Upper lobe of left lung (tissue), 6 donors: Measurements from ENCODE around the gene SDK1. TPM values are rescaled to one million over a fixed set of nuclear protein-coding genes. Genes with fewer than 3 reads are reported as not detected.

Experiments used
- ATAC-seq, 2 donors: fragments of 200-7000 bp; cut with Tn5 transposase; one replicate each; pipeline ENCODE4 v1.9.1; 2022; ENCODE audit warnings: mild to moderate bottlenecking in 2 of 2, moderate library complexity in 2 of 2; ENCODE audit not compliant: low FRiP score in 2 of 2
- DNase-seq, 2 donors: peaks; one replicate each; pipeline ENCODE4 v3.0.0-alpha.2; 2019 to 2020
- H3K27ac ChIP-seq, 4 donors: fragments of 200-600 bp; sonication (generic); one replicate each; pipeline ENCODE4 v1.5.1; 2016 to 2019
- H3K27me3 ChIP-seq, 4 donors: fragments of 200-600 bp; sonication (generic); one replicate each; pipeline ENCODE4 v1.5.1; 2017 to 2019
- H3K36me3 ChIP-seq, 4 donors: fragments of 200-600 bp; sonication (generic); one replicate each; pipeline ENCODE4 v1.5.1; 2016 to 2019
- H3K4me1 ChIP-seq, 4 donors: fragments of 200-600 bp; sonication (generic); one replicate each; pipeline ENCODE4 v1.5.1; 2018 to 2019
- H3K4me3 ChIP-seq, 4 donors: fragments of 200-600 bp; sonication (generic); one replicate each; pipeline ENCODE4 v1.5.1; 2017 to 2019; ENCODE audit warnings: mild to moderate bottlenecking in 2 of 4, moderate library complexity in 1 of 4
- H3K9me3 ChIP-seq, 4 donors: fragments of 200-600 bp; sonication (generic); one replicate each; pipeline ENCODE4 v1.5.1; 2018 to 2019
- EP300 ChIP-seq, 4 donors: sonication (generic); formaldehyde crosslinking; IDR thresholded peaks; one replicate each; pipeline ENCODE4 v1.5.1; 2017; ENCODE audit warnings: antibody characterized with exemption in 4 of 4, control low read depth in 2 of 4
- POLR2A ChIP-seq, 4 donors: fragments of 450-650 bp; IDR thresholded peaks; one replicate each; pipeline ENCODE4 v1.5.1; 2016 to 2017; ENCODE audit warnings: antibody characterized with exemption in 4 of 4, mild to moderate bottlenecking in 2 of 4
- POLR2AphosphoS5 ChIP-seq, 2 donors: sonication (generic); formaldehyde crosslinking; IDR thresholded peaks; one replicate each; pipeline ENCODE4 v1.5.1; 2017; ENCODE audit warnings: antibody characterized with exemption in 2 of 2
- WGBS, 2 donors: methylation state at CpG; one replicate each; pipeline ENCODE4 v1.1.5; 2017 to 2018; 5-methylcytosine and 5-hydroxymethylcytosine counted together
- total RNA-seq, 6 donors: library from RNA; depleted of rRNA in 4 of 6; stranded (reverse); fragments of >200 nt in 4 of 6; gene quantifications; one replicate each; pipeline versions ENCODE4 v1.1.0 to v1.2.1, GENCODE V29; 2016 to 2021
- TF ChIP-seq, protein P1 (sequence below), 6 experiments: fragments of 450-650 bp in 4 of 6; fragments of 200-600 bp in 2 of 6; sonication (generic) in 2 of 6; IDR thresholded peaks; one replicate each; pipeline ENCODE4 v1.5.1; 2016 to 2019; ENCODE audit warnings: antibody characterized with exemption in 6 of 6
- donor health status: DM: no; HTN: no; CAD: no; lungs with moderate emphysema.
- donor health status: DM: no; HTN: yes; CAD: no; lungs with severe emphysema.

Gene SDK1
- total RNA-seq, 6 donors from 2014 or later: 9.3 to 90.1 (median 11.8) TPM

DNA sequence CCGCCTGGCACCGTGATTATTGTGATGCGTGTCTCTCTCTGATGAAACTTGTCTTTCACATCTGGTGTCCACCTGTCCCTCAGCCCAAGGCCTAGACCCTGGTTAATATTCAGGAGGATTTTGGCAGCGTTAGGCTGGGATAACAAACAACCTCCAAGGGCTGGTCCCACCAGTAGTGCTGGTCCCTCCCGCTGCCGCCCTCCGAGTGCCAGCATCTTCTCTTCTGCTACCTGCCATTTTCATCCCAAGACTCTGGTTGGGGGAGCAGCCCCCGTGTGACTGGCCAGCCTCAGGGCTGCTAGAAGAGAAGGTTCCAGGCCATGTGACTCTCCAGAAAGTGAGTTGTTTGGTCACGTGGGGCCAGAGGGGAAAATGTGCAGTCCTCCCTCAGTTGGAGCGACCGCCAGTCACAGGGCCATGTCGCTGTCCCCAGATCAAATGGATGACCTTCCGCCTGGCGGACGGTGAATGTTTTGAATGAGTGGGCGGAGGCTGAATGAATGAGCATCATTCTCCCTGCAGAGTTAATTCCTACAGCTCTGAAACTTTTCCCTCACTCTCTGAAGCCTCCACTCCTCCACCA is 901.2 kb downstream of the SDK1 start:
- DNase-seq: no peak
- Histone ChIP-seq H3K4me3 (no peak overlapping the region), H3K27me3 (no peaks in the 10 kb centered on the region), H3K9me3 (no peaks in the 10 kb centered on the region), H3K27ac (no peak overlapping the region), H3K4me1 (no peaks in the 10 kb centered on the region), H3K36me3 (no peaks in the 10 kb centered on the region)
- 88% methylated on average over 12 to 16 of the region's 16 CpGs for WGBS, 2 donors
- no peak for ATAC-seq
- TF ChIP-seq, protein P1, sequence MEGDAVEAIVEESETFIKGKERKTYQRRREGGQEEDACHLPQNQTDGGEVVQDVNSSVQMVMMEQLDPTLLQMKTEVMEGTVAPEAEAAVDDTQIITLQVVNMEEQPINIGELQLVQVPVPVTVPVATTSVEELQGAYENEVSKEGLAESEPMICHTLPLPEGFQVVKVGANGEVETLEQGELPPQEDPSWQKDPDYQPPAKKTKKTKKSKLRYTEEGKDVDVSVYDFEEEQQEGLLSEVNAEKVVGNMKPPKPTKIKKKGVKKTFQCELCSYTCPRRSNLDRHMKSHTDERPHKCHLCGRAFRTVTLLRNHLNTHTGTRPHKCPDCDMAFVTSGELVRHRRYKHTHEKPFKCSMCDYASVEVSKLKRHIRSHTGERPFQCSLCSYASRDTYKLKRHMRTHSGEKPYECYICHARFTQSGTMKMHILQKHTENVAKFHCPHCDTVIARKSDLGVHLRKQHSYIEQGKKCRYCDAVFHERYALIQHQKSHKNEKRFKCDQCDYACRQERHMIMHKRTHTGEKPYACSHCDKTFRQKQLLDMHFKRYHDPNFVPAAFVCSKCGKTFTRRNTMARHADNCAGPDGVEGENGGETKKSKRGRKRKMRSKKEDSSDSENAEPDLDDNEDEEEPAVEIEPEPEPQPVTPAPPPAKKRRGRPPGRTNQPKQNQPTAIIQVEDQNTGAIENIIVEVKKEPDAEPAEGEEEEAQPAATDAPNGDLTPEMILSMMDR (IDR thresholded peaks at IDR 0.05): no peak
- no peak for TF ChIP-seq POLR2AphosphoS5 (IDR thresholded peaks at IDR 0.05)
- TF ChIP-seq EP300 (IDR thresholded peaks at IDR 0.05): no peak
- TF ChIP-seq POLR2A (IDR thresholded peaks at IDR 0.05): no peak

DNA sequence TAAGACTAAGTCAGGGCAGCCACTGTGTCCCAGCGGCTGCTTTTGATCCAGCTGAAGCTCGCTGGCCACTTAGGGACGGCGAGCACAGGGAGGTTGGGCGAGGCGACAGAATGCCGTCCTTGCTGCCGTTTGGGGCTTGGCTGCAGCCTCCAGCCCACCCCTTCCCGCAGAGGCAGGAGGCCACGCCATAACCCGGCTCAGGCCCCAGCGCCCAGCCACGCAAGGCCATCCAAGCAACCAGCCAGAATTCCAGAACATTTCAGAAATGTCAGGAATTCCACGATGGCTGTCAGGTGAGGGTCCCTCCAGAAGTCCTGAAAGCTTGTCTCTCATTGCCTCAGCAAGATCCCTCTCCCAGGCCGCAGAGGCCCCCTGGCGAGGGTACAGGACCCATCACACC is 901.9 kb downstream of the SDK1 start:
- DNase-seq: no peak
- Histone ChIP-seq H3K27ac (no peak overlapping the region), H3K4me1 (no peaks in the 10 kb centered on the region), H3K4me3 (no peak overlapping the region), H3K36me3 (no peaks in the 10 kb centered on the region), H3K9me3 (no peaks in the 10 kb centered on the region), H3K27me3 (no peaks in the 10 kb centered on the region)
- no peak for ATAC-seq
- 89% methylated on average over 15 of the region's 16 CpGs; no CpG with 5 or more reads in 1 of the 2 donors for WGBS, 2 donors
- TF ChIP-seq POLR2A (IDR thresholded peaks at IDR 0.05) (no peak), POLR2AphosphoS5 (IDR thresholded peaks at IDR 0.05) (no peak), EP300 (IDR thresholded peaks at IDR 0.05) (no peak)
- TF ChIP-seq, protein P1 (IDR thresholded peaks at IDR 0.05): no peak

DNA sequence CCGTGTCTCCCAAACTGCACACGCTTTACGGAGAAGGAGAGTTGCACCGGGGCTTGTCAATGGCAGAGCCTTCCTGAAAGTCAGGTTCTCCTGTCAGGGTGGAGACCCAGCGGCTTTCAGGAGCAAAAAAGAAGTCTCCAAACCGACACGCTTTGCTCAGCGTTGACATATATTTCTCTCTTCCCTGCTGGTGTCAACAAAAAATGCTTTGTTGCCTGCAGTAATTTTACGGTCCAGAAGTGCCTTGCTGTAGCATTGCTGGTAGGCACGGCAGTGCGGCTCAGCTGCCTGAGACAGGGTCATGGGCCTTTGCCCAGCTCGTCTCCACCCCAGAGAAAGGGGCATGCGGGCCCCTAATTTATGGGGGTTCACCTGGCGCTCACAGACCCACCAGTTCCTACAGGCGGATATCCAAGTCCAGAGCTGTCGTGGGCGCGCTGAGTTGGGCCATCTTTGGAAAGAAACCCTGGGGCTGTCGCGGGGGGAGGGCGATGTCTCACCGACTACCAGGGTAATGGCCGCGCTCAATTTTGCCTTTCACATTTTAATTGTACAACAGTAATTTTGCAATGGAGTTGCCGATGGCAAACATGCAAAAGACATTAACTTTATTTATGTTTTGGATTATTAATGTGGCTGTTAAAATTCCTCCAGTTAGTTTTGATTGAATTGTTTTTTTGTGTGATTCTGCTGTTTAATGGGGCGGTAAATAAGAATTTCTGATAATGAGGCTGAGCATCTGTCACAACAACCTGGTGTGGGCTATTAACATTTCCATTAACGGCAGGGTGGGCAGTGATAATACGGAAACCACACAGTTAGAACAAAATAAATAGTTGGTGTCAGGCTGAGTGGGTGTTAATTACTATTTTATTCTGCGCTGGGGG is 902.8 kb downstream of the SDK1 start:
- Histone ChIP-seq H3K27me3 (no peaks in the 10 kb centered on the region), H3K9me3 (no peaks in the 10 kb centered on the region), H3K36me3 (no peaks in the 10 kb centered on the region), H3K4me1 (no peaks in the 10 kb centered on the region), H3K27ac (no peak overlapping the region), H3K4me3 (no peak overlapping the region)
- WGBS, 2 donors: 89 to 90% methylated on average over 27 to 29 of the region's 29 CpGs
- TF ChIP-seq, protein P1 (IDR thresholded peaks at IDR 0.05): no peak
- no peak for TF ChIP-seq POLR2AphosphoS5 (IDR thresholded peaks at IDR 0.05)
- no peak for TF ChIP-seq POLR2A (IDR thresholded peaks at IDR 0.05)
- TF ChIP-seq EP300 (IDR thresholded peaks at IDR 0.05): no peak
- DNase-seq (no peak), ATAC-seq (no peak)

DNA sequence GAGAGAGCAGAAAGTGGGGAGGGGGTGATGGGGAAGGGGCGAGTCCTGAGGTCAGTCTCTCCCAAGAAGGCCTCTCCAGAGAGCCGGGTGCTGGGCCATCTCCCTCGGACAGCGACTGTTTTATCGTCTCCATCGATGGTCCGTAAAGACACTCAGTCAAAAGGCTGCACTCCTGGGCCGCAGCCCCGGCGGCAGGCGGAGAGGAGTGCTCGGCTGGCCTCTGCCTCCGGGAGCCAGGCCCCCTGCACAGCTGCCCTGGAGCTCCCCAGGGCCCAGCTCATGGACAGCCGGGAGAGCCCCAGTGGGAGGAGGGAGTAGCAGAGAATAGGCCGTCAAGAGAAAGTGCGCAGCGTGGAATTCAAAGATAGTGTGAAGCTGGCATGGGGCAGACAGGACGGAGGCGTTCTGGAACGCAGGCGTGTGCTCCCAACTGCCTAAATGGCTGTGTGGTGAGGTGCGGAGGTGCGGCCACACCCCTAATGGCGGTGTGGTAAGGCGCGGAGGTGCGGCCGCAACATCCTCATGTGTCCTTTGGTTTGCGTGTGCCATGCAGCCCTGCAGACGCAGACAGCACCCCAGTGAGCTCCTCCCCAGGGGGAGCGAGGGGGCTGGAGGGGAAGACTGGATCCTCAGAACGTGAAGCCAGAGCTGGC is 903.6 kb downstream of the SDK1 start:
- Histone ChIP-seq H3K4me3 (peak overlapping the region in 1 of 4 donors; percentile 13), H3K27me3 (no peaks in the 10 kb centered on the region), H3K27ac (no peak overlapping the region), H3K9me3 (no peaks in the 10 kb centered on the region), H3K4me1 (no peaks in the 10 kb centered on the region), H3K36me3 (no peaks in the 10 kb centered on the region)
- TF ChIP-seq POLR2A (IDR thresholded peaks at IDR 0.05): no peak
- TF ChIP-seq, protein P1 (IDR thresholded peaks at IDR 0.05): no peak
- no peak for ATAC-seq
- 82 to 85% methylated on average over 23 to 32 of the region's 32 CpGs for WGBS, 2 donors
- peak in 1 of 2 donors; percentile 68 for DNase-seq
